Measurements from ENCODE around the gene SDCBP2. TPM values are rescaled to one million over a fixed set of nuclear protein-coding genes. Genes with fewer than 3 reads are reported as not detected.

SDCBP2 gene
- total RNA-seq, 1 experiment from 2014 or later = 1.1 TPM

GRCh38 chr20:1275919-1276318 lies 53.0 kb downstream of the SDCBP2 start:
- H3K36me3 ChIP-seq (replicated peaks; ENCODE audit: control insufficient read depth, insufficient read depth, low read length) = no peaks in the 10 kb centered on the region
- H3K27me3 ChIP-seq (ENCODE audit: control insufficient read depth, insufficient read depth, low read length) = no peaks in the 10 kb centered on the region
- DNase-seq = peak; percentile 5

GRCh38 chr20:1274485-1275311 lies 54.2 kb downstream of the SDCBP2 start:
- DNase-seq = no peak
- Histone ChIP-seq H3K27me3 (ENCODE audit: control insufficient read depth, insufficient read depth, low read length) (no peaks in the 10 kb centered on the region), H3K36me3 (replicated peaks; ENCODE audit: control insufficient read depth, insufficient read depth, low read length) (no peaks in the 10 kb centered on the region), H3K4me3 (ENCODE audit: insufficient read depth, low read depth, low read length) (no peak overlapping the region)

More at GRCh38 chr20:1275919-1276318, 53.0 kb downstream of the SDCBP2 start:
- H3K4me3 ChIP-seq (ENCODE audit: insufficient read depth, low read depth, low read length) = no peak overlapping the region

- no peaks in the 10 kb centered on the region for H3K27me3 ChIP-seq (ENCODE audit: control insufficient read depth, insufficient read depth, low read length)
- no peaks in the 10 kb centered on the region for H3K36me3 ChIP-seq (replicated peaks; ENCODE audit: control insufficient read depth, insufficient read depth, low read length)
- DNase-seq = no peak
- no peak overlapping the region for H3K4me3 ChIP-seq (ENCODE audit: insufficient read depth, low read depth, low read length)
Observed at GRCh38 chr20:1273366-1273765, 55.6 kb downstream of the SDCBP2 start.

- Histone ChIP-seq H3K27me3 (ENCODE audit: control insufficient read depth, insufficient read depth, low read length) (no peaks in the 10 kb centered on the region), H3K4me3 (ENCODE audit: insufficient read depth, low read depth, low read length) (no peak overlapping the region), H3K36me3 (replicated peaks; ENCODE audit: control insufficient read depth, insufficient read depth, low read length) (no peaks in the 10 kb centered on the region)
- DNase-seq = no peak
Observed at GRCh38 chr20:1272368-1273100, 56.4 kb downstream of the SDCBP2 start.

- H3K36me3 ChIP-seq (replicated peaks; ENCODE audit: control insufficient read depth, insufficient read depth, low read length) = no peaks in the 10 kb centered on the region
- DNase-seq = no peak
- H3K4me3 ChIP-seq (ENCODE audit: insufficient read depth, low read depth, low read length) = no peak overlapping the region
- no peaks in the 10 kb centered on the region; the same call in 1 of the 2 replicates for H3K27me3 ChIP-seq (ENCODE audit: control insufficient read depth, insufficient read depth, low read length)
Observed at GRCh38 chr20:1269850-1270249, 59.1 kb downstream of the SDCBP2 start.

- Histone ChIP-seq H3K27me3 (ENCODE audit: control insufficient read depth, insufficient read depth, low read length) (no peaks in the 10 kb centered on the region; the same call in 1 of the 2 replicates), H3K4me3 (ENCODE audit: insufficient read depth, low read depth, low read length) (no peak overlapping the region), H3K36me3 (replicated peaks; ENCODE audit: control insufficient read depth, insufficient read depth, low read length) (no peaks in the 10 kb centered on the region)
- no peak for DNase-seq
Observed at GRCh38 chr20:1269235-1269634, 59.7 kb downstream of the SDCBP2 start.

- DNase-seq = no peak
- Histone ChIP-seq H3K36me3 (replicated peaks; ENCODE audit: control insufficient read depth, insufficient read depth, low read length) (no peaks in the 10 kb centered on the region), H3K4me3 (ENCODE audit: insufficient read depth, low read depth, low read length) (no peak overlapping the region), H3K27me3 (ENCODE audit: control insufficient read depth, insufficient read depth, low read length) (no peaks in the 10 kb centered on the region; the same call in 1 of the 2 replicates)
Observed at GRCh38 chr20:1267809-1268374, 61.0 kb downstream of the SDCBP2 start.

- Histone ChIP-seq H3K27me3 (ENCODE audit: control insufficient read depth, insufficient read depth, low read length) (no peaks in the 10 kb centered on the region; the same call in 1 of the 2 replicates), H3K36me3 (replicated peaks; ENCODE audit: control insufficient read depth, insufficient read depth, low read length) (no peaks in the 10 kb centered on the region), H3K4me3 (ENCODE audit: insufficient read depth, low read depth, low read length) (peak overlapping the region; percentile 65; the same call in 1 of the 2 replicates)
- DNase-seq = peak; percentile 35
Observed at GRCh38 chr20:1267161-1267560, 61.8 kb downstream of the SDCBP2 start.

- Histone ChIP-seq H3K4me3 (ENCODE audit: insufficient read depth, low read depth, low read length) (peak within 1 kb of the TSS; percentile 65), H3K27me3 (ENCODE audit: control insufficient read depth, insufficient read depth, low read length) (no peaks in the 10 kb centered on the region; the same call in 1 of the 2 replicates), H3K36me3 (replicated peaks; ENCODE audit: control insufficient read depth, insufficient read depth, low read length) (no peaks in the 10 kb centered on the region)
- peak; percentile 87 for DNase-seq
Observed at GRCh38 chr20:1266167-1266973, 62.6 kb downstream of the SDCBP2 start, which contains the start of gene SNPH. TSS of gene SNPH (plus strand) at chr20:1266294. CDS start at chr20:1296240, 29,946 bp downstream.

- H3K36me3 ChIP-seq (replicated peaks; ENCODE audit: control insufficient read depth, insufficient read depth, low read length) = no peaks in the 10 kb centered on the region
- DNase-seq = no peak
- H3K4me3 ChIP-seq (ENCODE audit: insufficient read depth, low read depth, low read length) = peak overlapping the region; percentile 65
- no peaks in the 10 kb centered on the region; the same call in 1 of the 2 replicates for H3K27me3 ChIP-seq (ENCODE audit: control insufficient read depth, insufficient read depth, low read length)
Observed at GRCh38 chr20:1265916-1266166, 63.1 kb downstream of the SDCBP2 start.

GRCh38 chr20:1265226-1265915 lies 63.6 kb downstream of the SDCBP2 start:
- Histone ChIP-seq H3K36me3 (replicated peaks; ENCODE audit: control insufficient read depth, insufficient read depth, low read length) (no peaks in the 10 kb centered on the region), H3K4me3 (ENCODE audit: insufficient read depth, low read depth, low read length) (peak overlapping the region; percentile 65; the same call in 1 of the 2 replicates), H3K27me3 (ENCODE audit: control insufficient read depth, insufficient read depth, low read length) (no peaks in the 10 kb centered on the region; the same call in 1 of the 2 replicates)
- no peak for DNase-seq

GRCh38 chr20:1264727-1265126 lies 64.2 kb downstream of the SDCBP2 start:
- Histone ChIP-seq H3K4me3 (ENCODE audit: insufficient read depth, low read depth, low read length) (no peak overlapping the region), H3K27me3 (ENCODE audit: control insufficient read depth, insufficient read depth, low read length) (no peaks in the 10 kb centered on the region; the same call in 1 of the 2 replicates), H3K36me3 (replicated peaks; ENCODE audit: control insufficient read depth, insufficient read depth, low read length) (no peaks in the 10 kb centered on the region)
- no peak for DNase-seq

GRCh38 chr20:1263853-1264252 lies 65.1 kb downstream of the SDCBP2 start:
- no peaks in the 10 kb centered on the region; the same call in 1 of the 2 replicates for H3K27me3 ChIP-seq (ENCODE audit: control insufficient read depth, insufficient read depth, low read length)
- H3K4me3 ChIP-seq (ENCODE audit: insufficient read depth, low read depth, low read length) = no peak overlapping the region
- H3K36me3 ChIP-seq (replicated peaks; ENCODE audit: control insufficient read depth, insufficient read depth, low read length) = no peaks in the 10 kb centered on the region
- DNase-seq = no peak

All from H7 (cell line).